MM.1S (cell line): Measurements from ENCODE around the gene ARHGAP28.

Experiments
- DNase-seq: peaks from one replicate; pipeline ENCODE4 v3.0.0-alpha.2; 2015
- H2AFZ ChIP-seq: fragments of 300-600 bp; sonication (generic); 2 replicates; pipeline ENCODE4 v1.6.0; 2016; ENCODE audit warnings: antibody characterized with exemption, low read length
- H3F3A ChIP-seq: fragments of 300-600 bp; sonication (generic); 2 replicates; pipeline ENCODE4 v1.6.1; 2016; ENCODE audit warnings: mild to moderate bottlenecking, antibody characterized with exemption, low read length, moderate library complexity, mixed read lengths; ENCODE audit not compliant: insufficient read depth
- H3K27ac ChIP-seq: fragments of 300-600 bp; sonication (generic); 2 replicates; pipeline ENCODE4 v1.5.1; 2016; ENCODE audit warnings: mild to moderate bottlenecking, low read length
- H3K27me3 ChIP-seq: fragments of 300-600 bp; sonication (generic); replicated peaks from 2 replicates; pipeline ENCODE4 v1.6.0; 2016; ENCODE audit warnings: low read length; ENCODE audit not compliant: insufficient read depth
- H3K36me3 ChIP-seq: fragments of 300-600 bp; sonication (generic); replicated peaks from 2 replicates; pipeline ENCODE4 v1.6.1; 2016; ENCODE audit warnings: mild to moderate bottlenecking, low read length, mixed read lengths; ENCODE audit not compliant: insufficient read depth
- H3K4me1 ChIP-seq: fragments of 300-600 bp; sonication (generic); 2 replicates; pipeline ENCODE4 v1.6.1; 2016; ENCODE audit warnings: low read length, mixed read lengths
- H3K4me2 ChIP-seq: fragments of 300-600 bp; sonication (generic); 2 replicates; pipeline ENCODE4 v1.6.0; 2016; ENCODE audit warnings: low read depth, low read length
- H3K4me3 ChIP-seq: fragments of 300-600 bp; sonication (generic); 2 replicates; pipeline ENCODE4 v1.5.1; 2016; ENCODE audit warnings: low read length, mixed read lengths
- H3K79me2 ChIP-seq: fragments of 300-600 bp; sonication (generic); 2 replicates; pipeline ENCODE4 v1.6.1; 2016; ENCODE audit warnings: mixed run types, low read length, mixed read lengths
- H3K9ac ChIP-seq: fragments of 300-600 bp; sonication (generic); 2 replicates; pipeline ENCODE4 v1.6.1; 2016; ENCODE audit warnings: low read length, mixed read lengths
- H3K9me2 ChIP-seq: fragments of 300-600 bp; sonication (generic); replicated peaks from 2 replicates; pipeline ENCODE4 v1.6.1; 2016; ENCODE audit warnings: mild to moderate bottlenecking, low read length, mixed read lengths; ENCODE audit not compliant: insufficient read depth
- H3K9me3 ChIP-seq: fragments of 300-600 bp; sonication (generic); replicated peaks from 2 replicates; pipeline ENCODE4 v1.6.1; 2016; ENCODE audit warnings: mild to moderate bottlenecking, low read length, mixed read lengths; ENCODE audit not compliant: insufficient read depth
- H4K20me1 ChIP-seq: fragments of 300-600 bp; sonication (generic); 2 replicates; pipeline ENCODE4 v1.6.1; 2016; ENCODE audit warnings: mild to moderate bottlenecking, low read length, moderate library complexity, mixed read lengths; ENCODE audit not compliant: insufficient read depth
- EZH2 ChIP-seq: fragments of 300-600 bp; sonication (generic); optimal IDR thresholded peaks from 2 replicates; pipeline ENCODE3; 2017; ENCODE audit warnings: low read depth, mild to moderate bottlenecking, antibody characterized with exemption, low read length, mixed read lengths
- EZH2phosphoT487 ChIP-seq: fragments of 300-600 bp; sonication (generic); IDR thresholded peaks from 2 replicates; pipeline ENCODE4 v1.6.1; 2018; ENCODE audit warnings: antibody characterized with exemption, low read length
- TF ChIP-seq, protein P1 (sequence below): fragments of 300-600 bp; sonication (generic); IDR thresholded peaks from 2 replicates; pipeline ENCODE4 v1.5.1; 2016; ENCODE audit warnings: antibody characterized with exemption, low read length, mixed read lengths

The ARHGAP28 gene

DNA sequence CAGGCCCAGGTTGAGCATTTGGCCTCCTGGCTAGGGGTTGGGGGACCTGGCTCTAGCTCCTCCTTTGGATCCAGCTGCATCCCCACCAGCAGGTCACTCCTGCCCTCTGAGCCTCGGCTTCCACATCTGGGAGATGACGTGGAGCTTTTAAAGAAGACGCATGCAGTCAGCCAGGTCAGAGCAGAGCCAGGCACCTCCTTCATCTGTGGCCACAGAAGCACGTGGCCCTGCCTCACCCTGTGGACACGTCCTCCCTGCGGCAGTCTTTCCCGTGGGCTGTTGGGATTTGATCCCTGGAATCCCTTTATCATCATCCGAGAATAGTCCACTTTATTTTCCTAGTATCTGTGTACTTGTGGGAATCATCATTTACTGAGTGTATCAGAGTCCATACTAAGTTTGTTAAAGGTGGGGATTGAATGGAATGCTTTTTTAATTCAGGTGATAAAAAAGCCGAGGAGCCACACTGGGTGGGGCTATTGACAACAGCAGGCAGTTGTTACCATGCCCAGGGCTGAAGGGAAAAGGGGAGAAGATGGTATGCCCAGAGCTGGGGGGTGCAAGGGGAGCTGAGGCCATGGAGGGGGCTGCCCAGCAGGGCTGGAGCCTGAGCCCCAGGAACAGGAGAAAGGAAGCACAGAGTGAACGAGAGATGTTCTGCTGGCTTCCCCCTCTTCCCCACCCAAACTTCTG lies 218.0 kb downstream of the ARHGAP28 start:
- no peak for TF ChIP-seq EZH2phosphoT487
- no peak for TF ChIP-seq EZH2
- TF ChIP-seq, protein P1, sequence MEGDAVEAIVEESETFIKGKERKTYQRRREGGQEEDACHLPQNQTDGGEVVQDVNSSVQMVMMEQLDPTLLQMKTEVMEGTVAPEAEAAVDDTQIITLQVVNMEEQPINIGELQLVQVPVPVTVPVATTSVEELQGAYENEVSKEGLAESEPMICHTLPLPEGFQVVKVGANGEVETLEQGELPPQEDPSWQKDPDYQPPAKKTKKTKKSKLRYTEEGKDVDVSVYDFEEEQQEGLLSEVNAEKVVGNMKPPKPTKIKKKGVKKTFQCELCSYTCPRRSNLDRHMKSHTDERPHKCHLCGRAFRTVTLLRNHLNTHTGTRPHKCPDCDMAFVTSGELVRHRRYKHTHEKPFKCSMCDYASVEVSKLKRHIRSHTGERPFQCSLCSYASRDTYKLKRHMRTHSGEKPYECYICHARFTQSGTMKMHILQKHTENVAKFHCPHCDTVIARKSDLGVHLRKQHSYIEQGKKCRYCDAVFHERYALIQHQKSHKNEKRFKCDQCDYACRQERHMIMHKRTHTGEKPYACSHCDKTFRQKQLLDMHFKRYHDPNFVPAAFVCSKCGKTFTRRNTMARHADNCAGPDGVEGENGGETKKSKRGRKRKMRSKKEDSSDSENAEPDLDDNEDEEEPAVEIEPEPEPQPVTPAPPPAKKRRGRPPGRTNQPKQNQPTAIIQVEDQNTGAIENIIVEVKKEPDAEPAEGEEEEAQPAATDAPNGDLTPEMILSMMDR: no peak

DNA sequence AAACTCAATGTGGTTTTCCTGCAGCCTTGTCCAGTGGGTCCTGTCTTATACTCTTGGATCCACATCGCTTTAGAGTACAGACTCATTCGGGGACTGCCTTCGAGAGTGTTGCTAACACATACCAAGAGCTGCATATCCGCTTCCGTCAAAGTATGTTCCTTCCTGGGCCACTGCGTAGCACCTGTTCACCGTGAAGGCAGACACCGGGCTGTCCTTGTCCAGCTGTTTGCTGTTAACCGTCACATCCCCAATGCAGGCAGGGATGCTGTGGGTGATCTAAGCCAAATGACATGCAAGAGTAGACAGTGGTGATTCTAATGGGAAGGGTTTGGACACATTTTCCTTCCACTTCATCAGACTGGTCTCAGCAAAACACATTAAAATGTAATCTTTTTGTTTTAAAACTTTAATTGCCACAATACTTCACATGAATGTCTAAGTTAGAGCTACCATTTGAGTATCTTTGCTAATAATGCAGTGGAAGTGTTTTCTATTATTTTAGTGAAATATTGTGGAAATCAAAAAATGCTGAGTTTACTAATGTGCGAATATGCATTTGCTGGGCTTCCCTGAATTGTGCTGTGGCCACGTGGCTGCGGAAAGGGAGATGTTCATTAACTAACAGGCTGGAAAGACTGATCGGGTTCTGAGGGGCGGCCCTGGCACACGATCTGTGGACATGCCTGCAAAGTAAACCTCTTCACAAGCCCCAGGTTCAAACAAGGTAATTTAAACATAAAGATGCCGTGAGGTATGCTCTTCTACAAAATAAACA lies 219.0 kb downstream of the ARHGAP28 start:
- Histone ChIP-seq H4K20me1 (no peaks in the 10 kb centered on the region), H3K4me3 (no peak overlapping the region), H3K9me2 (no peaks in the 10 kb centered on the region), H3K36me3 (no peaks in the 10 kb centered on the region), H2AFZ (no peak overlapping the region), H3K27ac (no peak overlapping the region), H3K79me2 (no peaks in the 10 kb centered on the region), H3K4me1 (no peaks in the 10 kb centered on the region), H3K9me3 (no peaks in the 10 kb centered on the region), H3K27me3 (no peaks in the 10 kb centered on the region), H3F3A (no peaks in the 10 kb centered on the region), H3K9ac (no peak overlapping the region), H3K4me2 (no peak overlapping the region)
- no peak for TF ChIP-seq EZH2
- TF ChIP-seq, protein P1: no peak
- TF ChIP-seq EZH2phosphoT487: no peak
- no peak for DNase-seq

More for the DNA sequence above, 218.0 kb downstream of the ARHGAP28 start:
- DNase-seq: no peak
- Histone ChIP-seq H2AFZ (no peak overlapping the region), H3K9ac (no peak overlapping the region), H3K9me3 (no peaks in the 10 kb centered on the region), H3K4me1 (no peaks in the 10 kb centered on the region), H3K27me3 (no peaks in the 10 kb centered on the region), H4K20me1 (no peaks in the 10 kb centered on the region), H3K9me2 (no peaks in the 10 kb centered on the region), H3K36me3 (no peaks in the 10 kb centered on the region), H3K4me2 (no peak overlapping the region), H3K4me3 (no peak overlapping the region), H3K79me2 (no peaks in the 10 kb centered on the region), H3K27ac (no peak overlapping the region), H3F3A (no peaks in the 10 kb centered on the region)

DNA sequence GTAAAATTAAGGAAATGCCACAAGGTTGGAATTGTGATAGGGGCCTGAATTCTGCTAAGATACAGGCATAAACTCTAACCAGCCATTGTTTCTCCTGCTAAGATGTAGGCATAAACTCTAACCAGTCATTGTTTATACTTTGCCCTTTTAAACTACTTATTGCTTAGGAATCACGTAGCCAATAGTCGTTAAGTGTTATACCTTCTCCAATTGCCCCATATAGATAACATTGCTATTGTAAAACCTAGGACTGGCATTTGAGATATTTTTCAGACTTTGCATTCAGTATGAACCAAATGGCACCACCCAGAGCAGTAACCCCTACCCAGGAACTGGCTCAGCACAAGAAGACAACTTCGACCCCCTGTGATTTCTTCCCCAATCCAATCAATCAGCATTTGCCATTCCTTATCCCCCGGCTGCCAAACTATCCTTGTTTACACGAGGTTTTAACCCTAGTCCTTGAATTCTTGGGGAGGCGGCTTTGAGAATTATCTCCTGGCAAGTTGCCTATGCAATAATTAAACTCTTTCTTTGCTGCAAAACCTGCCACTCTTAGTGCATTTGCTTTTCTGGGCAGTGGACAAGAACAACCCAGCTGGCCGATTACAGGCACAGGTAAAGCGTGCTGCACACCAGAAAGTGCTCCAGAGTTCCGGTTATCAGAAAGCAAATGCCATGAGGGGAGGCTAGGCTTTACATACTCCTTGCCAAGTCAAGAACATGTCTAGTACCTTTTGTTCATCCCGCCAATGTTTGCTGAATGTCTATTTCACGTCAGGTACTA lies 220.5 kb downstream of the ARHGAP28 start:
- Histone ChIP-seq H3K9ac (no peak overlapping the region), H3F3A (no peaks in the 10 kb centered on the region), H3K4me1 (no peaks in the 10 kb centered on the region), H3K27me3 (no peaks in the 10 kb centered on the region), H3K9me2 (no peaks in the 10 kb centered on the region), H4K20me1 (no peaks in the 10 kb centered on the region), H3K9me3 (no peaks in the 10 kb centered on the region), H3K4me3 (no peak overlapping the region), H3K36me3 (no peaks in the 10 kb centered on the region), H2AFZ (no peak overlapping the region), H3K4me2 (no peak overlapping the region), H3K79me2 (no peaks in the 10 kb centered on the region), H3K27ac (no peak overlapping the region)
- no peak for TF ChIP-seq EZH2
- TF ChIP-seq EZH2phosphoT487: no peak
- TF ChIP-seq, protein P1: no peak
- no peak for DNase-seq
